ENCODE data around the gene AKIRIN2. TPM values are rescaled to one million over a fixed set of nuclear protein-coding genes. Genes with fewer than 3 reads are reported as not detected.

AKIRIN2 gene
- polyA plus RNA-seq, 1 donor (not counting 4 experiments of a cell fraction or from before 2014, with no cell fraction given): 24.6 TPM

DNA sequence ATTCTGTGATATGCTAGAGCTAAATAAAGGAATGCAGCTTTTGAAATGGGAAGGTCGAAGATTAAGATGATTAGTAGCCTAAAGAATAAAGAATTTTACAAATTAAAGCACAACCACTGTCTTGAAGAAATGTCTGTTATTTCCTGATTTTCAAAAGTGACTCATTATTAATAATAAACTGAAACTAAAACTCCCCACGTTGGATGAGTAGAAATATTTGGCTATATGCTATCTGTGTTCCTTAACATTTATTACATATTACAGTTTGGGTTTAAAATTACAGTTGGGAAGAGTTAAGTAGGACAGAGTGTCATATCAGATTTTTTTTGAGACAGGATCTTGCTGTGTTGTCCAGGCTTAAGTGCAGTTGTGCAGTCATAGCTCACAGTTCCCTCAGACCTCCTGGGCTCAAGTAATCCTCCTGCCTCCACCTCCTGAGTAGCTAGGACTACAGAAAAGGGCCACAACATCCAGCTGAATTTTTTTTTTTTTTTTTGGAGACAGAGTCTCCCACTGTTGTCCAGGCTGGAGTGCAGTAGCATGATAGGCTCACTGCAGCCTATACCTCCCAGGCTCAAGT lies 47.1 kb downstream of the AKIRIN2 start:
- Histone ChIP-seq H3K9me3 (ENCODE audit: control insufficient read depth, low read depth, low read length) (no peaks in the 10 kb centered on the region), H3K9me1 (ENCODE audit: control insufficient read depth, extremely low read depth, insufficient read depth, low read length) (no peaks in the 10 kb centered on the region), H3K4me1 (ENCODE audit: control insufficient read depth, extremely low read depth, insufficient read depth, low read length) (no peaks in the 10 kb centered on the region), H3K27me3 (ENCODE audit: control insufficient read depth, extremely low read depth, insufficient read depth, low read length) (no peaks in the 10 kb centered on the region), H3K9ac (ENCODE audit: control insufficient read depth, extremely low read depth, insufficient read depth, low read length) (no peak overlapping the region), H3K4me3 (ENCODE audit: control insufficient read depth in 2 of 3, extremely low read depth in 1 of 3, insufficient read depth in 2 of 3, low read depth in 1 of 3, low read length in 3 of 3) (no peak overlapping the region), H4K20me1 (ENCODE audit: control insufficient read depth, extremely low read depth, insufficient read depth, low read length) (no peaks in the 10 kb centered on the region), H2AFZ (ENCODE audit: control insufficient read depth, low read length) (no peak overlapping the region), H3K79me2 (ENCODE audit: control insufficient read depth, insufficient read depth, low read length) (no peaks in the 10 kb centered on the region), H3K36me3 (ENCODE audit: control insufficient read depth in 2 of 2, extremely low read depth in 1 of 2, insufficient read depth in 2 of 2, low read length in 2 of 2) (peaks cover 3 to 8% of the 10 kb centered on the region in 2 experiments), H3K27ac (ENCODE audit: control insufficient read depth, insufficient read depth, low read length) (no peak overlapping the region), H3K4me2 (ENCODE audit: control insufficient read depth, extremely low read depth, insufficient read depth, low read depth, low read length) (no peak overlapping the region)
- TF ChIP-seq, protein P1, sequence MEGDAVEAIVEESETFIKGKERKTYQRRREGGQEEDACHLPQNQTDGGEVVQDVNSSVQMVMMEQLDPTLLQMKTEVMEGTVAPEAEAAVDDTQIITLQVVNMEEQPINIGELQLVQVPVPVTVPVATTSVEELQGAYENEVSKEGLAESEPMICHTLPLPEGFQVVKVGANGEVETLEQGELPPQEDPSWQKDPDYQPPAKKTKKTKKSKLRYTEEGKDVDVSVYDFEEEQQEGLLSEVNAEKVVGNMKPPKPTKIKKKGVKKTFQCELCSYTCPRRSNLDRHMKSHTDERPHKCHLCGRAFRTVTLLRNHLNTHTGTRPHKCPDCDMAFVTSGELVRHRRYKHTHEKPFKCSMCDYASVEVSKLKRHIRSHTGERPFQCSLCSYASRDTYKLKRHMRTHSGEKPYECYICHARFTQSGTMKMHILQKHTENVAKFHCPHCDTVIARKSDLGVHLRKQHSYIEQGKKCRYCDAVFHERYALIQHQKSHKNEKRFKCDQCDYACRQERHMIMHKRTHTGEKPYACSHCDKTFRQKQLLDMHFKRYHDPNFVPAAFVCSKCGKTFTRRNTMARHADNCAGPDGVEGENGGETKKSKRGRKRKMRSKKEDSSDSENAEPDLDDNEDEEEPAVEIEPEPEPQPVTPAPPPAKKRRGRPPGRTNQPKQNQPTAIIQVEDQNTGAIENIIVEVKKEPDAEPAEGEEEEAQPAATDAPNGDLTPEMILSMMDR (optimal IDR thresholded peaks at IDR 0.05 in 1 of 3, IDR thresholded peaks at IDR 0.05 in 1 of 3, conservative IDR thresholded peaks at IDR 0.05 in 1 of 3; ENCODE audit: extremely low read depth in 1 of 3, insufficient read depth in 2 of 3, low read length in 3 of 3): no peak
- TF ChIP-seq EZH2 (IDR thresholded peaks at IDR 0.05; ENCODE audit: low read length): no peak
- DNase-seq (ENCODE audit: low read depth, low spot score) (no peak), FAIRE-seq (no peak)
- dilution Hi-C loops (cut with MboI; ENCODE audit: extremely low pct_ligation_motif_present, low sequenced_read_pairs): no loop called here

DNA sequence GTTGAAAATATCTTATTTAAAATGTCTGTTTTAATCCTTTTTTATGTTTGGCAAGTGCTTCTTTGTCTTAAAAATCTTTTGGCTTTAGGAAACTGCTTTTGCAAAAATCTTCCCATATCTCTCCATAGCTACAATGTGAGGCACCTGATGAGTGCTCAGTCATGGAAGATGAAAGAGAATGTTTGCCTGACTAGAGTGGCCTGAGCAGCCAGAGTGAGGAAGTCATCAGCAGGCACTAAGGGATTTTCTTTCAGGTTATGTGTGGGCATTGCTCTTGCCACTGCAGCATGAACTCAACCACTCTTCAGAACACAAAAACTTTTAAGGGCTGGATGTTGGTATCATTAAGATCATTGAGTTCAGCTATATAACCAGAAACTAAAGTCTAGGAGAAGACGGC lies 47.9 kb downstream of the AKIRIN2 start:
- no peak overlapping the region for H3K4me3 ChIP-seq (ENCODE audit: control insufficient read depth in 2 of 3, extremely low read depth in 1 of 3, insufficient read depth in 2 of 3, low read depth in 1 of 3, low read length in 3 of 3)
- H3K27me3 ChIP-seq (ENCODE audit: control insufficient read depth, extremely low read depth, insufficient read depth, low read length): no peaks in the 10 kb centered on the region
- H3K9ac ChIP-seq (ENCODE audit: control insufficient read depth, extremely low read depth, insufficient read depth, low read length): no peak overlapping the region
- no peaks in the 10 kb centered on the region for H3K79me2 ChIP-seq (ENCODE audit: control insufficient read depth, insufficient read depth, low read length)
- TF ChIP-seq EZH2 (IDR thresholded peaks at IDR 0.05; ENCODE audit: low read length): no peak
- TF ChIP-seq, protein P1 (optimal IDR thresholded peaks at IDR 0.05 in 1 of 3, IDR thresholded peaks at IDR 0.05 in 1 of 3, conservative IDR thresholded peaks at IDR 0.05 in 1 of 3; ENCODE audit: extremely low read depth in 1 of 3, insufficient read depth in 2 of 3, low read length in 3 of 3): no peak
- no peak overlapping the region for H3K27ac ChIP-seq (ENCODE audit: control insufficient read depth, insufficient read depth, low read length)
- H3K4me1 ChIP-seq (ENCODE audit: control insufficient read depth, extremely low read depth, insufficient read depth, low read length): no peaks in the 10 kb centered on the region
- DNase-seq (ENCODE audit: low read depth, low spot score) (no peak), FAIRE-seq (no peak)
- H3K9me3 ChIP-seq (ENCODE audit: control insufficient read depth, low read depth, low read length): no peaks in the 10 kb centered on the region
- no peaks in the 10 kb centered on the region for H3K9me1 ChIP-seq (ENCODE audit: control insufficient read depth, extremely low read depth, insufficient read depth, low read length)
- dilution Hi-C loops (cut with MboI; ENCODE audit: extremely low pct_ligation_motif_present, low sequenced_read_pairs): no loop called here
- no peak overlapping the region for H3K4me2 ChIP-seq (ENCODE audit: control insufficient read depth, extremely low read depth, insufficient read depth, low read depth, low read length)
- H3K36me3 ChIP-seq (ENCODE audit: control insufficient read depth in 2 of 2, extremely low read depth in 1 of 2, insufficient read depth in 2 of 2, low read length in 2 of 2): peaks cover 3 to 8% of the 10 kb centered on the region in 2 experiments
- H4K20me1 ChIP-seq (ENCODE audit: control insufficient read depth, extremely low read depth, insufficient read depth, low read length): no peaks in the 10 kb centered on the region
- H2AFZ ChIP-seq (ENCODE audit: control insufficient read depth, low read length): no peak overlapping the region

Measured in keratinocyte (primary cell).